IMR-90 (cell line): ENCODE data around the gene C22orf31. TPM values are rescaled to one million over a fixed set of nuclear protein-coding genes. Genes with fewer than 3 reads are reported as not detected.

ENCODE experiments used
- ATAC-seq: fragments of 200-7000 bp; cut with Tn5 transposase; 2 replicates; pipeline ENCODE4 v1.9.1; 2020; ENCODE audit warnings: low read depth, mild to moderate bottlenecking, moderate library complexity
- BruUV-seq: library from RNA; stranded (reverse); fragments of 400-500 nt; replicated peaks from 2 replicates; lab custom pipeline; 2021; lab: Mats Ljungman, UMichigan
- CTCF ChIA-PET: fragments of 300-600 bp; formaldehyde crosslinking; extraction: SDS; loops from one replicate; lab custom pipeline; 2021; ENCODE audit warnings: antibody characterized with exemption; lab: Yijun Ruan, JAX
- POLR2A ChIA-PET: fragments of 300-600 bp; sonication (Branson Sonifier 250); formaldehyde crosslinking; loops from one replicate; lab custom pipeline; 2022; ENCODE audit warnings: antibody characterized with exemption; ENCODE audit not compliant: unreplicated experiment; lab: Charles Lee
- DNase-seq: peaks from one replicate; pipeline ENCODE4 v3.0.0; 2013
- H2AFZ ChIP-seq: replicated peaks from 2 replicates; pipeline ENCODE3; 2013; ENCODE audit warnings: low read length, mild to moderate bottlenecking; ENCODE audit not compliant: poor library complexity
- H2AK5ac ChIP-seq: 2 replicates; pipeline ENCODE4 v1.6.1; 2013; ENCODE audit warnings: low read depth, low read length, inconsistent platforms
- H2AK9ac ChIP-seq: replicated peaks from 2 replicates; pipeline ENCODE3; 2013; ENCODE audit warnings: mild to moderate bottlenecking, low read depth, low read length, moderate library complexity; ENCODE audit not compliant: poor library complexity
- H2BK120ac ChIP-seq: 2 replicates; pipeline ENCODE4 v1.6.1; 2013; ENCODE audit warnings: low read depth, low read length, inconsistent platforms
- H2BK15ac ChIP-seq: 3 replicates; pipeline ENCODE4 v1.6.1; 2013; ENCODE audit warnings: low read depth, low read length, inconsistent platforms
- H2BK20ac ChIP-seq: 2 replicates; pipeline ENCODE4 v1.6.1; 2013; ENCODE audit warnings: low read depth, mild to moderate bottlenecking, inconsistent platforms, low read length, moderate library complexity
- H2BK5ac ChIP-seq: 2 replicates; pipeline ENCODE4 v1.6.1; 2013; ENCODE audit warnings: mild to moderate bottlenecking, low read depth, low read length, inconsistent platforms; ENCODE audit not compliant: poor library complexity, severe bottlenecking
- H3K14ac ChIP-seq: replicated peaks from 2 replicates; pipeline ENCODE4 v1.6.1; 2013; ENCODE audit warnings: low read depth, low read length, inconsistent platforms
- H3K18ac ChIP-seq: 2 replicates; pipeline ENCODE4 v1.6.1; 2013; ENCODE audit warnings: low read depth, low read length, control low read depth
- H3K23ac ChIP-seq: 2 replicates; pipeline ENCODE4 v1.6.1; 2013; ENCODE audit warnings: low read depth, low read length, inconsistent platforms
- H3K27ac ChIP-seq: 2 replicates; pipeline ENCODE4 v1.5.1; 2013; ENCODE audit warnings: mild to moderate bottlenecking, control low read depth, low read length; ENCODE audit not compliant: insufficient read depth
- H3K27me3 ChIP-seq: 2 replicates; pipeline ENCODE4 v1.6.1; 2013; ENCODE audit warnings: low read length; ENCODE audit not compliant: control insufficient read depth, insufficient read depth
- H3K36me3 ChIP-seq: 2 replicates; pipeline ENCODE4 v1.6.1; 2013; ENCODE audit warnings: low read length, mixed read lengths; ENCODE audit not compliant: control insufficient read depth, insufficient read depth
- H3K4ac ChIP-seq: 2 replicates; pipeline ENCODE4 v1.6.1; 2013; ENCODE audit warnings: low read depth, low read length, inconsistent platforms
- H3K4me1 ChIP-seq: 2 replicates; pipeline ENCODE4 v1.6.1; 2013; ENCODE audit warnings: low read length, mixed read lengths; ENCODE audit not compliant: control insufficient read depth, insufficient read depth
- H3K4me2 ChIP-seq: 2 replicates; pipeline ENCODE4 v1.6.1; 2013; ENCODE audit warnings: low read depth, mild to moderate bottlenecking, control low read depth, low read length, moderate library complexity
- H3K4me3 ChIP-seq: 2 replicates; pipeline ENCODE4 v1.5.1; 2013; ENCODE audit warnings: low read depth, mild to moderate bottlenecking, control low read depth, low read length, moderate library complexity; ENCODE audit not compliant: insufficient read depth
- H3K56ac ChIP-seq: 2 replicates; pipeline ENCODE4 v1.6.1; 2013; ENCODE audit warnings: low read length, inconsistent platforms; ENCODE audit not compliant: insufficient read depth; ENCODE audit errors: extremely low read depth
- H3K79me1 ChIP-seq, 2 experiments: 2 replicates each; pipeline ENCODE4 v1.6.1; 2013; ENCODE audit warnings: low read length in 2 of 2, inconsistent platforms in 1 of 2, low read depth in 1 of 2
- H3K9ac ChIP-seq: 2 replicates; pipeline ENCODE4 v1.6.1; 2013; ENCODE audit warnings: low read depth, low read length, control low read depth
- H3K9me1 ChIP-seq: 2 replicates; pipeline ENCODE4 v1.6.1; 2013; ENCODE audit warnings: low read length, inconsistent platforms; ENCODE audit not compliant: insufficient read depth
- H3K9me3 ChIP-seq: 2 replicates; pipeline ENCODE4 v1.6.1; 2013; ENCODE audit warnings: low read length; ENCODE audit not compliant: control insufficient read depth, insufficient read depth
- H4K20me1 ChIP-seq: 2 replicates; pipeline ENCODE4 v1.6.1; 2013; ENCODE audit warnings: low read length, inconsistent platforms; ENCODE audit not compliant: insufficient read depth
- H4K5ac ChIP-seq: 2 replicates; pipeline ENCODE4 v1.6.1; 2013; ENCODE audit warnings: mild to moderate bottlenecking, low read depth, low read length, control low read depth
- H4K8ac ChIP-seq, 2 experiments: 2 replicates each; pipeline ENCODE4 v1.6.1; 2013; ENCODE audit warnings: low read depth in 2 of 2, low read length in 2 of 2, control low read depth in 1 of 2, inconsistent platforms in 1 of 2
- H4K91ac ChIP-seq: 2 replicates; pipeline ENCODE4 v1.6.1; 2013; ENCODE audit warnings: low read depth, low read length, inconsistent platforms; ENCODE audit not compliant: insufficient read depth
- BHLHE40 ChIP-seq: fragments of 150-350 bp; IDR thresholded peaks from 2 replicates; pipeline ENCODE4 v1.6.1; 2016; ENCODE audit warnings: mild to moderate bottlenecking, low read depth, low read length
- CEBPB ChIP-seq: IDR thresholded peaks from 2 replicates; pipeline ENCODE4 v1.6.1; 2012; ENCODE audit warnings: low read depth, low read length, improper control_type of control experiment
- CHD1 ChIP-seq: IDR thresholded peaks from 2 replicates; pipeline ENCODE4 v1.6.1; 2012; ENCODE audit warnings: low read depth, low read length, improper control_type of control experiment
- MAFK ChIP-seq: IDR thresholded peaks from 2 replicates; pipeline ENCODE4 v1.6.1; 2012; ENCODE audit warnings: low read depth, low read length, improper control_type of control experiment
- MAZ ChIP-seq: IDR thresholded peaks from 2 replicates; pipeline ENCODE4 v1.6.1; 2012; ENCODE audit warnings: low read depth, mild to moderate bottlenecking, low read length, improper control_type of control experiment, moderate library complexity, borderline replicate concordance
- MXI1 ChIP-seq: IDR thresholded peaks from 2 replicates; pipeline ENCODE4 v1.6.1; 2012; ENCODE audit warnings: low read depth, mild to moderate bottlenecking, low read length, moderate library complexity, borderline replicate concordance
- NFE2L2 ChIP-seq: fragments of 150-350 bp; IDR thresholded peaks from 2 replicates; pipeline ENCODE4 v1.6.1; 2016; ENCODE audit warnings: low read depth, mild to moderate bottlenecking, low read length
- POLR2A ChIP-seq: IDR thresholded peaks from 2 replicates; pipeline ENCODE4 v1.6.1; 2012; ENCODE audit warnings: mild to moderate bottlenecking, low read depth, low read length
- RAD21 ChIP-seq: IDR thresholded peaks from 2 replicates; pipeline ENCODE4 v1.6.1; 2012; ENCODE audit warnings: low read length, improper control_type of control experiment
- RCOR1 ChIP-seq: IDR thresholded peaks from 2 replicates; pipeline ENCODE4 v1.6.1; 2012; ENCODE audit warnings: mild to moderate bottlenecking, low read length, improper control_type of control experiment; ENCODE audit not compliant: insufficient replicate concordance
- RFX5 ChIP-seq: IDR thresholded peaks from 2 replicates; pipeline ENCODE4 v1.8.0; 2012; ENCODE audit warnings: low read depth, mild to moderate bottlenecking, low read length, moderate library complexity
- USF2 ChIP-seq: fragments of 150-350 bp; IDR thresholded peaks from 2 replicates; pipeline ENCODE4 v1.6.1; 2017; ENCODE audit warnings: mild to moderate bottlenecking, antibody characterized with exemption, low read length, low read depth
- WGBS, 2 experiments: methylation state at CpG; one replicate each; pipeline versions ENCODE4 v1.1.5 to v1.1.7; 2013; ENCODE audit warnings: missing lambda C conversion rate in 2 of 2; ENCODE audit not compliant: insufficient read length in 1 of 2; ENCODE audit errors: extremely low coverage in 2 of 2; 5-methylcytosine and 5-hydroxymethylcytosine counted together
- dilution Hi-C: fragments of 300-500 bp; cut with HindIII; formaldehyde crosslinking; loops from one replicate; pipeline ENCODE4 v1.14.3; 2018; ENCODE audit warnings: low sequenced_read_pairs; ENCODE audit not compliant: unreplicated experiment
- in situ Hi-C: fragments of 300-500 bp; cut with MboI; formaldehyde crosslinking; loops from 3 replicates; pipeline ENCODE4 v1.14.3; 2019; ENCODE audit warnings: low sequenced_read_pairs, inconsistent platforms, mixed read lengths
- intact Hi-C: fragments of 100-400 bp; cut with micrococcal nuclease; formaldehyde crosslinking; loops from 2 replicates; pipeline ENCODE4 v1.10.0; 2022
- polyA plus RNA-seq, 3 experiments: library from polyadenylated mRNA; depleted of rRNA; stranded (reverse); fragments of >200 nt; gene quantifications; 2 replicates each; pipeline ENCODE4 v1.2.3, GENCODE V29; 2012; ENCODE audit warnings: low replicate concordance in 1 of 3
- total RNA-seq: library from RNA; depleted of rRNA; stranded (reverse); fragments of >200 nt; gene quantifications from 2 replicates; pipeline ENCODE4 v1.2.3, GENCODE V29; 2012
- TF ChIP-seq, protein P1 (sequence below): fragments of 150-350 bp; IDR thresholded peaks from 2 replicates; pipeline ENCODE4 v1.6.1; 2016; ENCODE audit warnings: low read depth, mild to moderate bottlenecking, low read length, moderate library complexity, borderline replicate concordance
- TF ChIP-seq, protein P2 (sequence below): conservative IDR thresholded peaks from 2 replicates; pipeline ENCODE4 v1.5.1; 2012; ENCODE audit warnings: mild to moderate bottlenecking, low read depth, low read length, improper control_type of control experiment

Gene C22orf31
- total and polyA plus RNA-seq, 2 of the 4 experiments (the other 2 are of a cell fraction), result not detected

- ATAC-seq (no peak), DNase-seq (no peak)
- no peak overlapping the region for H4K91ac ChIP-seq
- peaks cover 2% of the 10 kb centered on the region; the same call in 1 of the 2 replicates for H3K9me1 ChIP-seq
- no peak overlapping the region for H3K56ac ChIP-seq
- H3K27me3 ChIP-seq, result peaks cover 30% of the 10 kb centered on the region
- no peak overlapping the region for H2BK5ac ChIP-seq
- no peaks in the 10 kb centered on the region for H3K9me3 ChIP-seq
- intact Hi-C loops (no loop called here), in situ Hi-C loops (no loop called here), dilution Hi-C loops (no loop called here)
- H3K79me1 ChIP-seq, result no peaks in the 10 kb centered on the region
- no TSS peak for BruUV-seq
- H2AK5ac ChIP-seq, result no peak overlapping the region
- no peak overlapping the region for H3K4ac ChIP-seq
- H4K5ac ChIP-seq, result no peak overlapping the region
- H2AFZ ChIP-seq, result peak overlapping the region; percentile 41
- no peak overlapping the region for H3K4me3 ChIP-seq
- no peak overlapping the region for H2AK9ac ChIP-seq
- TF ChIP-seq NFE2L2 (no peak), POLR2A (no peak), RCOR1 (no peak), MAFK (no peak), RFX5 (no peak), CHD1 (no peak), MXI1 (no peak), BHLHE40 (no peak), RAD21 (no peak), MAZ (no peak), USF2 (no peak), CEBPB (no peak)
- TF ChIP-seq, protein P1, sequence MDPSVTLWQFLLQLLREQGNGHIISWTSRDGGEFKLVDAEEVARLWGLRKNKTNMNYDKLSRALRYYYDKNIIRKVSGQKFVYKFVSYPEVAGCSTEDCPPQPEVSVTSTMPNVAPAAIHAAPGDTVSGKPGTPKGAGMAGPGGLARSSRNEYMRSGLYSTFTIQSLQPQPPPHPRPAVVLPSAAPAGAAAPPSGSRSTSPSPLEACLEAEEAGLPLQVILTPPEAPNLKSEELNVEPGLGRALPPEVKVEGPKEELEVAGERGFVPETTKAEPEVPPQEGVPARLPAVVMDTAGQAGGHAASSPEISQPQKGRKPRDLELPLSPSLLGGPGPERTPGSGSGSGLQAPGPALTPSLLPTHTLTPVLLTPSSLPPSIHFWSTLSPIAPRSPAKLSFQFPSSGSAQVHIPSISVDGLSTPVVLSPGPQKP, result no peak
- TF ChIP-seq, protein P2, sequence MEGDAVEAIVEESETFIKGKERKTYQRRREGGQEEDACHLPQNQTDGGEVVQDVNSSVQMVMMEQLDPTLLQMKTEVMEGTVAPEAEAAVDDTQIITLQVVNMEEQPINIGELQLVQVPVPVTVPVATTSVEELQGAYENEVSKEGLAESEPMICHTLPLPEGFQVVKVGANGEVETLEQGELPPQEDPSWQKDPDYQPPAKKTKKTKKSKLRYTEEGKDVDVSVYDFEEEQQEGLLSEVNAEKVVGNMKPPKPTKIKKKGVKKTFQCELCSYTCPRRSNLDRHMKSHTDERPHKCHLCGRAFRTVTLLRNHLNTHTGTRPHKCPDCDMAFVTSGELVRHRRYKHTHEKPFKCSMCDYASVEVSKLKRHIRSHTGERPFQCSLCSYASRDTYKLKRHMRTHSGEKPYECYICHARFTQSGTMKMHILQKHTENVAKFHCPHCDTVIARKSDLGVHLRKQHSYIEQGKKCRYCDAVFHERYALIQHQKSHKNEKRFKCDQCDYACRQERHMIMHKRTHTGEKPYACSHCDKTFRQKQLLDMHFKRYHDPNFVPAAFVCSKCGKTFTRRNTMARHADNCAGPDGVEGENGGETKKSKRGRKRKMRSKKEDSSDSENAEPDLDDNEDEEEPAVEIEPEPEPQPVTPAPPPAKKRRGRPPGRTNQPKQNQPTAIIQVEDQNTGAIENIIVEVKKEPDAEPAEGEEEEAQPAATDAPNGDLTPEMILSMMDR, result no peak
- WGBS, 2 experiments, result 67% methylated on average over 2 of the region's 4 CpGs; no CpG with 5 or more reads in 1 of the 2 experiments
- H4K20me1 ChIP-seq, result no peaks in the 10 kb centered on the region
- H3K36me3 ChIP-seq, result no peaks in the 10 kb centered on the region
- H2BK15ac ChIP-seq, result no peak overlapping the region
- ChIA-PET CTCF (interaction anchor here (0.6 to 0.9 kb wide), 2 partner anchors 10 to 26 kb away, joined by 3 to 4 read pairs; no protein-coding TSS in a partner anchor), POLR2A (no interaction called here)
- H3K27ac ChIP-seq, result no peak overlapping the region
- H4K8ac ChIP-seq, result no peak overlapping the region
- H3K14ac ChIP-seq, result no peak overlapping the region
- no peak overlapping the region for H2BK20ac ChIP-seq
- no peak overlapping the region for H3K23ac ChIP-seq
- H3K4me2 ChIP-seq, result no peak overlapping the region
- H3K4me1 ChIP-seq, result no peaks in the 10 kb centered on the region
- H2BK120ac ChIP-seq, result no peak overlapping the region
- no peak overlapping the region for H3K18ac ChIP-seq
- H3K9ac ChIP-seq, result no peak overlapping the region
Observed at GRCh38 chr22:29069463-29069862, 7.8 kb upstream of the C22orf31 start.
